Thymus (tissue), 14 donors: Measurements from ENCODE around the gene OR6Y1. TPM values are rescaled to one million over a fixed set of nuclear protein-coding genes. Genes with fewer than 3 reads are reported as not detected.

Experiments used
- DNase-seq, 9 donors: peaks; one replicate each; pipeline ENCODE4 v3.0.0-alpha.2; 2013; ENCODE audit warnings: low spot score in 9 of 9, low read depth in 6 of 9, missing footprints in 1 of 9
- H3K27ac ChIP-seq, 2 donors: one replicate each; pipeline ENCODE4 v1.5.1; 2013; ENCODE audit warnings: control low read depth in 1 of 2, low read depth in 1 of 2, low read length in 1 of 2, mild to moderate bottlenecking in 1 of 2, moderate library complexity in 1 of 2
- H3K27me3 ChIP-seq, 2 donors: one replicate each; pipeline ENCODE4 v1.5.1; 2013; ENCODE audit warnings: low read length in 1 of 2; ENCODE audit not compliant: control insufficient read depth in 2 of 2, insufficient read depth in 1 of 2
- H3K36me3 ChIP-seq, 2 donors: one replicate each; pipeline ENCODE4 v1.5.1; 2013; ENCODE audit warnings: low read length in 1 of 2, mild to moderate bottlenecking in 1 of 2, moderate library complexity in 1 of 2; ENCODE audit not compliant: control insufficient read depth in 2 of 2, insufficient read depth in 2 of 2
- H3K4me1 ChIP-seq, 2 donors: one replicate each; pipeline ENCODE4 v1.5.1; 2013; ENCODE audit warnings: low read length in 2 of 2; ENCODE audit not compliant: control insufficient read depth in 2 of 2, insufficient read depth in 2 of 2
- H3K4me3 ChIP-seq, 2 donors: one replicate each; pipeline ENCODE4 v1.5.1; 2013; ENCODE audit warnings: low read length in 2 of 2, control low read depth in 1 of 2, mild to moderate bottlenecking in 1 of 2
- H3K9me3 ChIP-seq, 2 donors: one replicate each; pipeline ENCODE4 v1.5.1; 2013; ENCODE audit warnings: low read length in 1 of 2, mild to moderate bottlenecking in 1 of 2; ENCODE audit not compliant: control insufficient read depth in 2 of 2, insufficient read depth in 1 of 2
- WGBS: extraction: QIAGEN DNeasy Blood & Tissue Kit; methylation state at CpG from one replicate; pipeline ENCODE4 v1.1.7; 2013; 5-methylcytosine and 5-hydroxymethylcytosine counted together
- long read RNA-seq, 10 donors: transcript quantifications; one replicate each; lab custom pipeline, GENCODE V29; 2026
- polyA plus RNA-seq: library from polyadenylated mRNA; stranded (reverse); fragments of 200-250 nt; gene quantifications from one replicate; pipeline ENCODE4 v1.2.3, GENCODE V29; 2013
- total RNA-seq: library from RNA; stranded (reverse); fragments of 120-200 nt; gene quantifications from one replicate; pipeline ENCODE4 v1.2.4, GENCODE V29; 2013
- donor health status: healthy.

Gene OR6Y1
- total RNA-seq (not detected), polyA plus RNA-seq (not detected)
- long read RNA-seq, donor 1 = 0 reads
- long read RNA-seq, donor 2 = 0 reads
- long read RNA-seq, donor 3 = 0 reads
- long read RNA-seq, donor 4 = 0 reads
- long read RNA-seq, donor 5 = 0 reads
- long read RNA-seq, donor 6 = 0 reads
- long read RNA-seq, donor 7 = 0 reads
- long read RNA-seq, donor 8 = 0 reads
- long read RNA-seq, donor 9 = 0 reads
- long read RNA-seq, donor 10 = 0 reads

DNA sequence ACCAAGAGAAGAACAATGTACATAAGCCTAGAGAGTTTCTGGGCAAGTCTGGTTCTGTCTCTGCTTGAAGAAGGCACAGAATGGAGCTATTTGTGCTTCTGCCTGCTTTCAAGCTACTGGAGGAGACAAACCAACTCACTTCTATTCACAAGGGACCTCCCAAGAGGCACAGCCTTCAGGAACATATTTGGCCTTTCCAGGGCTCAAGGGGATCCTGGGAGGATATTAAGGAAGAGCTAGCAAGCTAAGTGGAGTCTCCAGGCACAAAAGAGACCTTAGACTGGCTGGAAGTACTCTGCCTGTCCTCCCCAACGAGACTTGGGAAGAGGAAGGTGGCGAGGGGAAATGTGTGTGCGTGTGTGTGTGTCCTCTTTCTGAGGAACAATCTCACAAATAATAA lies at the start of gene OR6Y1:
Gene OR6Y1, minus strand, starts transcription at position 54 of the 400 bp plus-strand sequence. CDS start 6,300 bp downstream, outside the sequence.
- no peak within 1 kb of the TSS for H3K4me3 ChIP-seq
- 85% methylated on average over 3 of the region's 3 CpGs for WGBS
- no peak for DNase-seq

GRCh38 chr1:158600735-158601134 lies 46.5 kb upstream of the OR6Y1 start:
- H3K27me3 ChIP-seq = no peaks in the 10 kb centered on the region
- no peak for DNase-seq
- H3K36me3 ChIP-seq = no peaks in the 10 kb centered on the region
- H3K27ac ChIP-seq = no peak overlapping the region
- no peak overlapping the region for H3K4me3 ChIP-seq
- WGBS = 84% methylated on average over 2 of the region's 2 CpGs
- no peaks in the 10 kb centered on the region for H3K4me1 ChIP-seq
- H3K9me3 ChIP-seq = peaks cover 0 to 5% of the 10 kb centered on the region in 2 donors

More for the DNA sequence above, at the start of gene OR6Y1:
- Histone ChIP-seq H3K36me3 (no peaks in the 10 kb centered on the region), H3K9me3 (no peaks in the 10 kb centered on the region), H3K27ac (no peak within 1 kb of the TSS), H3K27me3 (no peaks in the 10 kb centered on the region), H3K4me1 (no peaks in the 10 kb centered on the region)

- no peak overlapping the region for H3K27ac ChIP-seq
- WGBS = 95% methylated on average over 1 of the region's 1 CpG
- no peaks in the 10 kb centered on the region for H3K36me3 ChIP-seq
Observed at GRCh38 chr1:158586942-158587341, 32.7 kb upstream of the OR6Y1 start.

GRCh38 chr1:158583962-158584361 lies 29.8 kb upstream of the OR6Y1 start:
- H3K36me3 ChIP-seq = no peaks in the 10 kb centered on the region
- H3K4me3 ChIP-seq = no peak overlapping the region
- no peaks in the 10 kb centered on the region for H3K27me3 ChIP-seq
- H3K4me1 ChIP-seq = no peaks in the 10 kb centered on the region
- 96% methylated on average over 4 of the region's 4 CpGs for WGBS
- peaks cover 0 to 8% of the 10 kb centered on the region in 2 donors for H3K9me3 ChIP-seq
- DNase-seq = no peak
- no peak overlapping the region for H3K27ac ChIP-seq

More at GRCh38 chr1:158586942-158587341, 32.7 kb upstream of the OR6Y1 start:
- no peaks in the 10 kb centered on the region for H3K4me1 ChIP-seq
- peaks cover 0 to 8% of the 10 kb centered on the region in 2 donors for H3K9me3 ChIP-seq
- DNase-seq = no peak
- H3K27me3 ChIP-seq = no peaks in the 10 kb centered on the region
- no peak overlapping the region for H3K4me3 ChIP-seq

DNA sequence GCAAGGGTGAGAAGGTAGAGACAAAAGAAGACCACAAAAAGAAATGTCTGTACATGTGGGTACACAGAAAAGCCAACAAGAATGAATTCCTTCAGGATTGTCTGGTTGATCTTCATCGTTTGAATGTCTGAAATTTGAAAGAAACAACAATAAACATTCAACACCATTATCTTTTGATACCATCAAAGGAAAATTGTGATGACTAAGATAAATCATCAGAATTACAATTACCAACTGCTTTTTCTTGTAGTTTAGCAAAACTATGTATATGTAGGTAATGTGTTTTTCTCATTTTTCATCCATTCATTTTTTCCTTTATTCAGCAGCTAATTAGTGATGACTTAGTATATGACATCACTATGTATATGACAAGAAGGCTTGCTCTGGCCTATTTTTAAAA lies 25.5 kb upstream of the OR6Y1 start, which contains the start of gene OR10X1:
Gene OR10X1, minus strand, starts transcription at position 167 of the 400 bp plus-strand sequence. Its CDS starts 0 bp downstream, at position 167.
- 92% methylated on average over 1 of the region's 1 CpG for WGBS
- no peak for DNase-seq
- no peak within 1 kb of the TSS for H3K27ac ChIP-seq
- no peaks in the 10 kb centered on the region for H3K36me3 ChIP-seq
- H3K4me3 ChIP-seq = no peak within 1 kb of the TSS
- H3K4me1 ChIP-seq = no peaks in the 10 kb centered on the region
- no peaks in the 10 kb centered on the region for H3K27me3 ChIP-seq
- H3K9me3 ChIP-seq = no peaks in the 10 kb centered on the region

DNA sequence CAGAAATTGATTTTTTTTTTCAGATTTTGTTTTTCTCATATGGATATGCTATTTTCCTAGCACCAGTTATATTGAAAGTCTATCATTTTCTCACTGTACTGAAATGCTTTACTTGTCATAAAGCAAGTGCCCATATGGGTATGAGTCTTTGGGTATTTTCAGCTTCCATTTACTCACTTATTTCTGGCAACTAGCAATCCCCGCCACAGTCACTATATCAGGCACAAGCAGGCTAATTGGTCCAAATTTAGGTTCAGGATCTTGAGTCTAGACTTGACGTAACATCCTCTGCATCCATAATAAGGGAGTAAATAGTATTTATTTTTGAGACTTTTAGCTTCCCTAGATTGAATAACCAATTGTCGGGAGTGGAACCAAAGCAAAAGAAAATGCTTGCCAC lies 23.4 kb upstream of the OR6Y1 start:
- Histone ChIP-seq H3K4me3 (no peak overlapping the region), H3K36me3 (no peaks in the 10 kb centered on the region), H3K9me3 (no peaks in the 10 kb centered on the region), H3K27me3 (no peaks in the 10 kb centered on the region), H3K4me1 (no peaks in the 10 kb centered on the region), H3K27ac (no peak overlapping the region)
- no peak for DNase-seq
- 98% methylated on average over 3 of the region's 3 CpGs for WGBS

- H3K27ac ChIP-seq = no peak overlapping the region
- no peaks in the 10 kb centered on the region for H3K4me1 ChIP-seq
- H3K9me3 ChIP-seq = no peaks in the 10 kb centered on the region
- 99% methylated on average over 1 of the region's 1 CpG for whole genome bisulfite sequencing
- H3K4me3 ChIP-seq = no peak overlapping the region
- H3K27me3 ChIP-seq = no peaks in the 10 kb centered on the region
- no peaks in the 10 kb centered on the region for H3K36me3 ChIP-seq
- no peak for DNase-seq
Observed at GRCh38 chr1:158572226-158572625, 18.0 kb upstream of the OR6Y1 start.

DNA sequence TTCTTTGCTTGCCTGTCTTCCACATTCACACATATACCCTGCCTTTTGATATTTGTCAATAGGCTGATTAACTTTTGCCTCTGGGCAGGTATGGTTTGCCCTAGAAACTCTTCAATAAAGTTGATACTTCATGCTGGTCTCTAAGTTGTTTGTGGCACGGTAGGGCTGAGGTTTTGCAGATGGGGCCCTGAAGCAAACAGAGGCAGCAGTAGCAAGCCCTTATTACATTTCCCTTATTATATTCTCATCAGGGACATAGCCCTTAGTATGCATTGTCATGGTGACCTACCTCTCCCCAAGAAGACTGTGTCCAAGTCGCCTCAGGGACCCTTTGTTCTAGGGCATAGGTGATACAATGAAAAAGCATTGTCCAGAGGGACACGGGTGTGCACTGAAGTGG lies 16.3 kb upstream of the OR6Y1 start, which contains the start of gene OR6P1:
Gene OR6P1, minus strand, starts transcription at position 101 of the 400 bp plus-strand sequence. CDS start 6,976 bp downstream, outside the sequence.
- Histone ChIP-seq H3K9me3 (no peaks in the 10 kb centered on the region), H3K4me1 (no peaks in the 10 kb centered on the region), H3K27me3 (no peaks in the 10 kb centered on the region), H3K27ac (no peak within 1 kb of the TSS), H3K36me3 (no peaks in the 10 kb centered on the region), H3K4me3 (no peak within 1 kb of the TSS)
- no peak for DNase-seq
- 95% methylated on average over 3 of the region's 3 CpGs for WGBS

DNA sequence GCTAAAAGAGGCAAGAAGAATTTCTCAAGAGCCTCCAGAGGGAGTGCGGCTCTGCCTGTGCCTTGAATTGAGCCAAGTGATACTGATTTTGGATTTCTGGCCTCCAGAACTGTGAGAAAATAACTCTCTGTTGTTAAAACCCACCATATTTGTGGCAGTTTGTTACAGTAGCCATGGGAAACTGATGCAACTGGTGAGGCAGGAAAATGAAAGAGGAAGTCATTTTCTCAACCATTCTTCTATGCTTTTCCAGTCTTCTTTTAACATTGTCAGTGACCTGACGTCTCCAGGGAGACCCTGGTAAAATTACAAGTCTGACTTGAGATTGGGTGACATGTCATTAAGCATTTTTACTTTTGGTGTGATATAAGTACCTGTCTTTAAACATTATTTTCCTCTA lies 10.4 kb upstream of the OR6Y1 start:
- DNase-seq = no peak
- Histone ChIP-seq H3K9me3 (no peaks in the 10 kb centered on the region), H3K27ac (no peak overlapping the region), H3K27me3 (no peaks in the 10 kb centered on the region), H3K36me3 (no peaks in the 10 kb centered on the region), H3K4me3 (no peak overlapping the region), H3K4me1 (no peaks in the 10 kb centered on the region)
- 64% methylated on average over 2 of the region's 2 CpGs for WGBS
